ENCODE data around the gene POU6F1.

GRCh38 chr12:51177897-51178296 lies 40.0 kb downstream of the POU6F1 start:
- TF ChIP-seq, protein P1, sequence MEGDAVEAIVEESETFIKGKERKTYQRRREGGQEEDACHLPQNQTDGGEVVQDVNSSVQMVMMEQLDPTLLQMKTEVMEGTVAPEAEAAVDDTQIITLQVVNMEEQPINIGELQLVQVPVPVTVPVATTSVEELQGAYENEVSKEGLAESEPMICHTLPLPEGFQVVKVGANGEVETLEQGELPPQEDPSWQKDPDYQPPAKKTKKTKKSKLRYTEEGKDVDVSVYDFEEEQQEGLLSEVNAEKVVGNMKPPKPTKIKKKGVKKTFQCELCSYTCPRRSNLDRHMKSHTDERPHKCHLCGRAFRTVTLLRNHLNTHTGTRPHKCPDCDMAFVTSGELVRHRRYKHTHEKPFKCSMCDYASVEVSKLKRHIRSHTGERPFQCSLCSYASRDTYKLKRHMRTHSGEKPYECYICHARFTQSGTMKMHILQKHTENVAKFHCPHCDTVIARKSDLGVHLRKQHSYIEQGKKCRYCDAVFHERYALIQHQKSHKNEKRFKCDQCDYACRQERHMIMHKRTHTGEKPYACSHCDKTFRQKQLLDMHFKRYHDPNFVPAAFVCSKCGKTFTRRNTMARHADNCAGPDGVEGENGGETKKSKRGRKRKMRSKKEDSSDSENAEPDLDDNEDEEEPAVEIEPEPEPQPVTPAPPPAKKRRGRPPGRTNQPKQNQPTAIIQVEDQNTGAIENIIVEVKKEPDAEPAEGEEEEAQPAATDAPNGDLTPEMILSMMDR (IDR thresholded peaks at IDR 0.05) = no peak
- no peak for TF ChIP-seq POLR2A (IDR thresholded peaks at IDR 0.05)
- no peak for TF ChIP-seq EP300 (IDR thresholded peaks at IDR 0.05)

Measured in gastroesophageal sphincter (tissue), 3 donors.